Measurements from ENCODE around the gene TSKS. TPM values are rescaled to one million over a fixed set of nuclear protein-coding genes. Genes with fewer than 3 reads are reported as not detected.
A peak's percentile ranks its signal among the peaks of the same experiment; 100 is the strongest.

The TSKS gene
- total RNA-seq, 1 donor from 2014 or later: not detected

DNA sequence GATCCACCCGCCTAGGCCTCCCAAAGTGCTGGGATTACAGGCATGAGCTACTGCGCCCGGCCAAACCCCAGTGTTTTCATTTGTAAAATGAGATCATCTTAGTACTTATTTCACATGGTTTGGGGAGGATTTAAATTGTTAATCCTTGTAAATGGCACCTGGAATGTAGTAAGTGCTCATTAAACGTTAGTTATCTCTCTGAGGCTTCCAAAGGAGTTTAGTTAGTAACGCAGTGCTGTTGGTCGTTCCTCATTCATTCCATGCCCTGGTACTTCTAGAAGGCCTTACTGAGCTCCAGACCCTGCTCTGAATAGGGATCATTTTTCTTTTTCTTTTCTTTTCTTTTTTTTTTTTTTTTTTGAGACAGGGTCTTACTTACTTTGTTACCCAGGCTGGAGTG, 67.0 kb downstream of the TSKS start:
- TF ChIP-seq, protein P1, sequence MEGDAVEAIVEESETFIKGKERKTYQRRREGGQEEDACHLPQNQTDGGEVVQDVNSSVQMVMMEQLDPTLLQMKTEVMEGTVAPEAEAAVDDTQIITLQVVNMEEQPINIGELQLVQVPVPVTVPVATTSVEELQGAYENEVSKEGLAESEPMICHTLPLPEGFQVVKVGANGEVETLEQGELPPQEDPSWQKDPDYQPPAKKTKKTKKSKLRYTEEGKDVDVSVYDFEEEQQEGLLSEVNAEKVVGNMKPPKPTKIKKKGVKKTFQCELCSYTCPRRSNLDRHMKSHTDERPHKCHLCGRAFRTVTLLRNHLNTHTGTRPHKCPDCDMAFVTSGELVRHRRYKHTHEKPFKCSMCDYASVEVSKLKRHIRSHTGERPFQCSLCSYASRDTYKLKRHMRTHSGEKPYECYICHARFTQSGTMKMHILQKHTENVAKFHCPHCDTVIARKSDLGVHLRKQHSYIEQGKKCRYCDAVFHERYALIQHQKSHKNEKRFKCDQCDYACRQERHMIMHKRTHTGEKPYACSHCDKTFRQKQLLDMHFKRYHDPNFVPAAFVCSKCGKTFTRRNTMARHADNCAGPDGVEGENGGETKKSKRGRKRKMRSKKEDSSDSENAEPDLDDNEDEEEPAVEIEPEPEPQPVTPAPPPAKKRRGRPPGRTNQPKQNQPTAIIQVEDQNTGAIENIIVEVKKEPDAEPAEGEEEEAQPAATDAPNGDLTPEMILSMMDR (IDR thresholded peaks at IDR 0.05): no peak
- H3K4me1 Mint-ChIP-seq (ENCODE audit: low read depth): peaks cover 12% of the 10 kb centered on the region
- no peak overlapping the region for H3K4me3 Mint-ChIP-seq (ENCODE audit: unreplicated experiment)
- H3K27ac Mint-ChIP-seq (ENCODE audit: unreplicated experiment): no peak overlapping the region
- H3K9me3 Mint-ChIP-seq (ENCODE audit: low read depth): no peaks in the 10 kb centered on the region
- peaks cover 2% of the 10 kb centered on the region for H3K36me3 Mint-ChIP-seq (ENCODE audit: low read depth)
- no peaks in the 10 kb centered on the region for H3K27me3 Mint-ChIP-seq (ENCODE audit: low read depth)
- no peak for DNase-seq (ENCODE audit: low spot score)

DNA sequence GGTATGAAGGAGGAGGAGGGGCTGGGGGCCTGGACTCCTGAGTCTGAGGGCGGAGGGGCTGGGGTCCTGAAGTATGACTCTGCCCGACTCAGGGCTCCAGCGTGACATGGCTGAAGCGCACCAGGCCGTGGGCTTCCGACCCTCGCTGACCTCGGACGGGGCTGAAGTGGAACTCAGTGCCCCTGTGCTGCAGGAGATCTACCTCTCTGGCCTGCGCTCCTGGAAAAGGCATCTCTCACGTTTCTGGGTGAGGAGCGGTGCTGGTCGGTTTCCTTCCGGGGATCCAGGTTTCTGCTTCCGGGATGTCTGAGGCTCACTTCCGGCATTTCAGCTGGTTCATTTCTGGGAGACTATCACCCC, 71.0 kb downstream of the TSKS start:
- Mint-ChIP-seq H3K36me3 (ENCODE audit: low read depth) (peaks cover 4% of the 10 kb centered on the region), H3K27me3 (ENCODE audit: low read depth) (no peaks in the 10 kb centered on the region), H3K4me1 (ENCODE audit: low read depth) (peaks cover 28% of the 10 kb centered on the region), H3K4me3 (ENCODE audit: unreplicated experiment) (peak overlapping the region; percentile 36), H3K27ac (ENCODE audit: unreplicated experiment) (no peak overlapping the region), H3K9me3 (ENCODE audit: low read depth) (no peaks in the 10 kb centered on the region)
- TF ChIP-seq, protein P1 (IDR thresholded peaks at IDR 0.05): no peak
- no peak for DNase-seq (ENCODE audit: low spot score)

DNA sequence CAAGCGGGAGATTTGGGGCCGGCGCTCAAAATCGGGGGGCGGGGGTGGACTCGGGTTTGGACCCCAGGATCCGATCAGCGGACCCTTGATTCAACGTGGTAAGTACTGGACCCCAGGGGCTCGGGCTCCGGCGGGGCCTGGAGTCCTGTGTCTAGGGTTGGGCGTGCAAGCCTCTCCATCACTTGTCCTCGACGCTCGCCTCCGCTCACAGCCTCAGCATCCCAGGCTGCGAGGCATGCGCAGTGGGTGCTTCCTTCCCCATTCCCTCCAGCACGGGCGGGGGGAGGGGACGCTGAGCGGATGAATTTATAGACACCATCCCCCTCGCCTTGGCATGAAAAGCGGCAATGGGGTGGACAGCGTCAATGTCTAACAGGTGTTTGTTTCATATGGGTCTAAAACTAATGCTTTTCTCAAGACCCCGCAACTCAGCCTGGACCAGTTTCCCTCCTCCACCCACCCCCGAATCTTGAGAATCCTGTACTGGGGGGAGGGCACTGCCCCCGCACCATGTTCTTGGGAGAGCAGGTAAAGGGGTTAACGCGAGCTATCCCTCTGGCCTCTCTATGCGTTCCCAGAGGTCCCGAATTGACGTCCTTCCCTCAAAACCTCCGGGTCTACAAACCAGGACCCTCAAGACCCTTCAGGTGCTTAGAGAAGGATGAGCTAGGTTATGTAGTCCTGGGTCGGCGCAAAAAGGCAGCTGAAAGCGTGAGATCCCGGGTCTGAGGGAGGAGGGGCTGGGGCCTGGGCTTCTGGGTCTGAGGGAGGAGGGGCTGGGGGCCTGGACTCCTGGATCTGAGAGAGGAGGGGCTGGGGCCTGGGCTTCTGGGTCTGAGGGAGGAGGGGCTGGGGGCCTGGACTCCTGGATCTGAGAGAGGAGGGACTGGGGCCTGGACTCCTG, 71.6 kb downstream of the TSKS start:
- peak overlapping the region; percentile 90 for H3K4me3 Mint-ChIP-seq (ENCODE audit: unreplicated experiment)
- peak overlapping the region; percentile 83 for H3K27ac Mint-ChIP-seq (ENCODE audit: unreplicated experiment)
- peaks cover 4% of the 10 kb centered on the region for H3K36me3 Mint-ChIP-seq (ENCODE audit: low read depth)
- no peaks in the 10 kb centered on the region for H3K9me3 Mint-ChIP-seq (ENCODE audit: low read depth)
- DNase-seq (ENCODE audit: low spot score): no peak
- no peaks in the 10 kb centered on the region for H3K27me3 Mint-ChIP-seq (ENCODE audit: low read depth)
- peaks cover 28% of the 10 kb centered on the region for H3K4me1 Mint-ChIP-seq (ENCODE audit: low read depth)
- TF ChIP-seq, protein P1 (IDR thresholded peaks at IDR 0.05): no peak

DNA sequence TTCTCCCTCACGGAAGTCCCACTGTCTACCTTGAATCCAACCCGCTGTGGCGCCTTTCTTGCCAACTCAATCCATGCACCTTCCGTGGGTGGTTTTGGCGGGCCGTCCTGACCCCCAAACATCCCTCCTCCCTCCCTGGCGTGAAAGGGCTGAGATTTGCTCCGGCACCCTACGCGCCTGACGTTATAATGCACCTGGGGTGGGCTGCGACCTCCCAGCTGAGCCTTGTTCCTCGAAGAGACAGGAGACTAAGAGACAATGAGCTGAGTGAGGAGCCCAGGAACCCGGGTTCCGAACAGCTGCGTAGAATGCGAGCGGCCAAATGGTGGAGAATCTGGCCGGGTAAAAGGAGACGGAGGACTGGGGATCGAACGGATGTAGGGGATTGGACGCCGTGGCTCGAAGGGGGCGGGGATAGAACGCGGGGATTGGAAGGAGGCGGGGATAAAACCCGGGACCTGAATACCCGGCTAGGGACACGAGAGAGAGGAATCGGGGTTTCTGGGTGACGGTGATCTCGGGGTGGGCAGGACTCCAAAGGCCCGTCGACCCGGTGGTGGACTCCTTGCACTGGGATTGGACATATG, 72.4 kb downstream of the TSKS start, which contains the start of gene CPT1C:
Gene CPT1C, plus strand, starts transcription at position 461 of the 587 bp plus-strand sequence. CDS start 1,137 bp downstream, outside the sequence.
- H3K36me3 Mint-ChIP-seq (ENCODE audit: low read depth): peaks cover 6% of the 10 kb centered on the region
- TF ChIP-seq, protein P1 (IDR thresholded peaks at IDR 0.05): no peak
- H3K27ac Mint-ChIP-seq (ENCODE audit: unreplicated experiment): peak within 1 kb of the TSS; percentile 83
- peaks cover 28% of the 10 kb centered on the region for H3K4me1 Mint-ChIP-seq (ENCODE audit: low read depth)
- no peaks in the 10 kb centered on the region for H3K27me3 Mint-ChIP-seq (ENCODE audit: low read depth)
- no peaks in the 10 kb centered on the region for H3K9me3 Mint-ChIP-seq (ENCODE audit: low read depth)
- peak within 1 kb of the TSS; percentile 90 for H3K4me3 Mint-ChIP-seq (ENCODE audit: unreplicated experiment)
- no peak for DNase-seq (ENCODE audit: low spot score)

DNA sequence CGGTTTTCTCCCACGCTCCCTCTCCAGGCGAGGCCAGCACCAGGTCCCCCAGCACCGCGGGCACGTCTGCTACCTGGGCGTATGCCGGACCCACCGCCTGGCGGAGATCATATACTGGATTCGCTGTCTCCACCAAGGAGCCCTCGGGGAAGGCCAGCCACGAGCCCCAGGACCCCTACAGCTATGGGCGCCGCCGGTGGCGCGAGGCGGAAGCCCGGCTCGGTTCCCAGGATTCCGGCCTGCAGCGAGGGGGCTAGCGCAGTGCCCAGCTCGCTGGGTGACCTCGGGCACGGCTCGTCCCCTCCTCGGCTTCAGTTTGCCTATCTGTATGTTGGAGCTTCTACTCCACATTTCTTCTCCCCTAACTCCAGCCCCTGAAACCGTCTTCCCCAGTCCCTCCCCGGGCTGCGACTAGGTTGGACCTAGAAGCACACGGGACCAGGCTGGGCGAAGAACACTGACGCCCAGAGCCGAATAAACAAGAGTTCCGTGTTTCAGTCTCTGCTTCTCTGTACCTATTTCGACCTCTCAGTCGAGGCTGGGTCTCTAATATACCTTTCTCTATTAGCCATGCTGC, 72.9 kb downstream of the TSKS start:
- no peaks in the 10 kb centered on the region for H3K9me3 Mint-ChIP-seq (ENCODE audit: low read depth)
- peak overlapping the region; percentile 90 for H3K4me3 Mint-ChIP-seq (ENCODE audit: unreplicated experiment)
- no peak for DNase-seq (ENCODE audit: low spot score)
- H3K36me3 Mint-ChIP-seq (ENCODE audit: low read depth): peaks cover 10% of the 10 kb centered on the region
- TF ChIP-seq, protein P1 (IDR thresholded peaks at IDR 0.05): peak; percentile 57
- H3K4me1 Mint-ChIP-seq (ENCODE audit: low read depth): peaks cover 28% of the 10 kb centered on the region
- no peak overlapping the region for H3K27ac Mint-ChIP-seq (ENCODE audit: unreplicated experiment)
- no peaks in the 10 kb centered on the region for H3K27me3 Mint-ChIP-seq (ENCODE audit: low read depth)

All from chondrocyte (in vitro differentiated cells).